ENCODE measurements around the gene CACNA1C.

Gene CACNA1C

DNA sequence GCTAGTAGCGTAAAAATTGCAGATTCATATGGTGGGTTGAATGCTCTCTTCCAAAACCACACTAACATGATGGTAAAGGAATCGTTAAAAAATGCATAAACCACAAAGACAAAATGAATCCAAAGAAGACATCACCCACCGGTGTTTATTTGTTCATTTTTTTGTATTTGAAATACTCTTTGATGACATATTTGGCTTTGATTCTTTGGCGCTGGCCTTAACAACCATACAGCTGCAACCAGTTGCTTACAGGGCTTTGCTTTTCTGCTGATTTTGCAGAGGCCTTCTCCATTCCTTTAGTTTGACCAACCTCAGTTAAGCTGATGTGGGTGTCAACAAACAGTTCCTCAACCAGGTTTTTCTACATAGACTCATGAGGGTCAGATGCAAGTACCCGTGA lies 103.5 kb downstream of the CACNA1C start:
- H3K36me3 ChIP-seq (ENCODE audit: control insufficient read depth, insufficient read depth, low read length): no peaks in the 10 kb centered on the region
- no peaks in the 10 kb centered on the region for H3K9me3 ChIP-seq (ENCODE audit: control insufficient read depth, low read length)
- H3K4me1 ChIP-seq (ENCODE audit: control insufficient read depth, insufficient read depth, low read length): peaks cover 3% of the 10 kb centered on the region
- no peak overlapping the region for H3K4me3 ChIP-seq (ENCODE audit: low read length)
- no peak overlapping the region for H3K9ac ChIP-seq (ENCODE audit: low read length)
- H3K27me3 ChIP-seq (ENCODE audit: control insufficient read depth, insufficient read depth, low read length): no peaks in the 10 kb centered on the region

DNA sequence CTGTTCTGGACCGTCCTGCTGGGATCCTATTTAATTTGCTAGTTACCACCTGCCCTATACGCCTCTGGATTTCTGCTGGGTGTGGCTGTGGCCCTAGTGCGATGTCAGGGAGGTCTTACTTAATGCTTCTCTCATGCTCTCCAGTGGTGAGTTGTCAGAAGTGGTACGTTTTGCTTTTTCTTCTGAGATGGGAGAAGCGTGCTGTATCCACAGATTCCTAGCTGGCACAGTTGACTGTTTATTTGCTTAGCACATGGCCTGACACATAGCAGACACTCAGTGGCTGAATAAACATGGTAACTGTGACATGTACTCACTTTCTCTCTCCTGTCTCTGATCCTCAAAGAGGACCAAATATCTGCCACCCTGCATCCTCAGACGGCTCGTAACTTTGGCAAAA lies 107.3 kb downstream of the CACNA1C start:
- Histone ChIP-seq H3K9me3 (ENCODE audit: control insufficient read depth, low read length) (no peaks in the 10 kb centered on the region), H3K4me1 (ENCODE audit: control insufficient read depth, insufficient read depth, low read length) (peaks cover 26% of the 10 kb centered on the region), H3K36me3 (ENCODE audit: control insufficient read depth, insufficient read depth, low read length) (no peaks in the 10 kb centered on the region), H3K9ac (ENCODE audit: low read length) (no peak overlapping the region), H3K4me3 (ENCODE audit: low read length) (no peak overlapping the region), H3K27me3 (ENCODE audit: control insufficient read depth, insufficient read depth, low read length) (no peaks in the 10 kb centered on the region)

DNA sequence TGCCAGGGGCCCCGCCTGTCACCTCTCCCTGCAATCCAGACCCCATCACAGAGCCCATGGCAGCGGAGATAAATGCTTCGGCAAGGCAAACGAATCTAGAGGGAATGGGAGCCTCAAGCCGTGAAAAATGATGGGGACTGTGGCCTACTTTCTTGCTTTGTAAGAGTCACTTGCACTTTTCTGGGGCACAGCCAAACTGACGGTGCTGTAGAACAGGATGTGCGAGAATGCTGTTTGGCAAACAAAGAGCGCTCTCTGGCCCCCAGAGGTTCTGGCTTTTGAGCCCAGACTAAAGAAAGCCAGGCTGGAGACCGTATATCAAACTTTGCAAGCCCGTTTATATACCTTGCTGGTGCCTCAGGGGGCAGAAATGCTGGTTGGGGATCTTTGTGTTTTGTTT lies 108.7 kb downstream of the CACNA1C start:
- H3K9ac ChIP-seq (ENCODE audit: low read length): peak overlapping the region; percentile 36
- H3K4me3 ChIP-seq (ENCODE audit: low read length): no peak overlapping the region
- H3K4me1 ChIP-seq (ENCODE audit: control insufficient read depth, insufficient read depth, low read length): peaks cover 26% of the 10 kb centered on the region
- H3K9me3 ChIP-seq (ENCODE audit: control insufficient read depth, low read length): no peaks in the 10 kb centered on the region
- no peaks in the 10 kb centered on the region for H3K36me3 ChIP-seq (ENCODE audit: control insufficient read depth, insufficient read depth, low read length)
- no peaks in the 10 kb centered on the region for H3K27me3 ChIP-seq (ENCODE audit: control insufficient read depth, insufficient read depth, low read length)

DNA sequence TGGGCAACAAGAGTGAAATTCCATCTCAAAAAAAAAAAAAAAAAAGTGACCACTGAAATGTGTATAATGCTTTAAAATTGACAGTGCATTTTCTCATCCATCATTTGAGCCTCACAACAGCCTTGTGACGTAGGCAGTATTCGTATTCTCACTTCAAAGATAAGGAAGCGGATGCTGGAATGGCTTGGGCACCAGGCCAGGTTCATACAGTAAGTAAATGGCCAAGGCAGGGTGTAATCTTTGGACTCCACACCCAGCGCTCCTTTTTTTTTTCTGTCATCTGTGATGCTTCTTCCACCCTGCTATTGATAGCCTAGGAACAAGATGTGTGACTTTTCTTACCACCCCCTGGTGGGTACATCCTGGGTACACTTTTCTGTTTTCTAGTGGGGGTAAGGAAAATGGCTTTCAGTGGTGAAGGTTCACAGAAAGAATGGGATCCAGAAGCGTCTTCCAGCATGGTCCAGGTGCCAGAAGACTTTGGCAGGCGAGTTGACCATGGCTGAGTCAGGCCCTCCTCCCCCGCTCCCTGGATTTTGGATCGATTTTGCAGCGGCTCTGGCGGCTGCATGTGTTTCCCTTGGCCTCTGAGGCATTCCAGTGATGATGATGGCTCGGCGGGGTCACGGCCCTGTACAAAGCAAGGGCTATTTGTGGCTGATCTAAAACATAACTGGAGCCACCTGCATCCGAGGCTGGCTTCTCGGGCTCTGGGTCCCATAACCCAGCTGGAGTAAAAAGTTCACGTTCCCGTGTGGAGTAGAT lies 110.6 kb downstream of the CACNA1C start:
- H3K36me3 ChIP-seq (ENCODE audit: control insufficient read depth, insufficient read depth, low read length): no peaks in the 10 kb centered on the region
- H3K9me3 ChIP-seq (ENCODE audit: control insufficient read depth, low read length): no peaks in the 10 kb centered on the region
- H3K4me3 ChIP-seq (ENCODE audit: low read length): no peak overlapping the region
- H3K9ac ChIP-seq (ENCODE audit: low read length): no peak overlapping the region
- H3K27me3 ChIP-seq (ENCODE audit: control insufficient read depth, insufficient read depth, low read length): no peaks in the 10 kb centered on the region
- H3K4me1 ChIP-seq (ENCODE audit: control insufficient read depth, insufficient read depth, low read length): peaks cover 26% of the 10 kb centered on the region

DNA sequence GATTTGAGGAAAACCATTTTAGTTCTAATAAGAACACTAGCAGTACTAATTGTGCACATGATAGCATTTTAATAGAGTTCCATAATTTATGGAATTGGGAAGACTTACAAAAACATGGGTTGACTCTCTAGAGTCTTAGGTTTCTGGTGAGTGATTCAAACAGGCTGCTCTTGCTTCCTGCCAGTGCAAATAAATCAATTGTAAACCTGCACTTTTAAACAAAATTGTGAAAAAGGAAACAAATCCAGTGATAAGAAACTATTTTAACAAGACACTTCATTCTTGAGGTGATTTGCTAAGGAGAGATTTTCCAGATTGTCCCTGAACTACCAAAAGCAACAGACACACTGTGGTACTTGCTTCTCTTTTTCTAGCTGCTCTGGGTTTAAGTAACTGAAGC lies 112.2 kb downstream of the CACNA1C start:
- H3K27me3 ChIP-seq (ENCODE audit: control insufficient read depth, insufficient read depth, low read length): no peaks in the 10 kb centered on the region
- H3K9ac ChIP-seq (ENCODE audit: low read length): no peak overlapping the region
- H3K9me3 ChIP-seq (ENCODE audit: control insufficient read depth, low read length): no peaks in the 10 kb centered on the region
- H3K4me3 ChIP-seq (ENCODE audit: low read length): no peak overlapping the region
- no peaks in the 10 kb centered on the region for H3K36me3 ChIP-seq (ENCODE audit: control insufficient read depth, insufficient read depth, low read length)
- H3K4me1 ChIP-seq (ENCODE audit: control insufficient read depth, insufficient read depth, low read length): peaks cover 26% of the 10 kb centered on the region

DNA sequence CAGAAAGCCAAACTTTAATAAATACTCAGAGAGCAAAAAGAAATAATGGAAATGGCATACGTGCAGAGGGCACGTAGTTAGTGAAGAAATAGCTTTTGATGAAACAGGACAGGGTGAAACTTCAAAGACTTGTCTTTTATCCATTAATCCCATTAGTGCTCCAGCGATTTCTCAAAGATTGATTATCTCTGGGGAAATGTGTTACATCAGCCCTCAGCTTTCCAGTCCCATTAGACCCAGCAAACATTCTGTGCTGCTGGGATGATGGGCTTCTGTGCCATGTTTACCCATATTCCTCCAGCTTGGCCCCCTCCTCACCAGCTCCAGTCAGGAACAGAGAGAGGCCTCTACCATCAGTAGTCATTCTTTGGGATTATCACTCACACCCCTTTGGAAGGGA lies 113.1 kb downstream of the CACNA1C start:
- H3K4me3 ChIP-seq (ENCODE audit: low read length): no peak overlapping the region
- H3K36me3 ChIP-seq (ENCODE audit: control insufficient read depth, insufficient read depth, low read length): no peaks in the 10 kb centered on the region
- no peaks in the 10 kb centered on the region for H3K27me3 ChIP-seq (ENCODE audit: control insufficient read depth, insufficient read depth, low read length)
- no peaks in the 10 kb centered on the region for H3K9me3 ChIP-seq (ENCODE audit: control insufficient read depth, low read length)
- peaks cover 26% of the 10 kb centered on the region for H3K4me1 ChIP-seq (ENCODE audit: control insufficient read depth, insufficient read depth, low read length)
- no peak overlapping the region for H3K9ac ChIP-seq (ENCODE audit: low read length)

DNA sequence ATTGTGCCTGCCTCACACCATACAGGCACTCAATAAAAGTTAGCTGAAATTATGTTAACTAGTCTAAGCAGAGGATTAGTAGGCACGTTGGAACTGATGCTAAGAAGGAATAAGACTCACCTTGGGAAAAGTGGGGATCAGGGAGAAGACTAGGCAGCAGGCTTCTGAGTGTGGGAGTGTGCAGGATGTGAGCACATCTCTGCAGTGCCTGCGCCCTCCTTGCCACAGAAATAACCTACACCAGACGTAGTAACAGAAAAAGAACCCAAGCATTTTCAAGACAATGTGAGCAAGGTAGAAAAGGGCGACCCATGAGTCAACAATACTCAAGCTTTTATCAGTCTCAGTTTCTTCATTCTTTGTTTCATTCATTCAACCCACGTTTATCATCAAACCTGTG lies 113.9 kb downstream of the CACNA1C start:
- H3K36me3 ChIP-seq (ENCODE audit: control insufficient read depth, insufficient read depth, low read length): no peaks in the 10 kb centered on the region
- H3K27me3 ChIP-seq (ENCODE audit: control insufficient read depth, insufficient read depth, low read length): no peaks in the 10 kb centered on the region
- H3K9me3 ChIP-seq (ENCODE audit: control insufficient read depth, low read length): no peaks in the 10 kb centered on the region
- no peak overlapping the region for H3K4me3 ChIP-seq (ENCODE audit: low read length)
- H3K9ac ChIP-seq (ENCODE audit: low read length): no peak overlapping the region
- peaks cover 18% of the 10 kb centered on the region for H3K4me1 ChIP-seq (ENCODE audit: control insufficient read depth, insufficient read depth, low read length)

DNA sequence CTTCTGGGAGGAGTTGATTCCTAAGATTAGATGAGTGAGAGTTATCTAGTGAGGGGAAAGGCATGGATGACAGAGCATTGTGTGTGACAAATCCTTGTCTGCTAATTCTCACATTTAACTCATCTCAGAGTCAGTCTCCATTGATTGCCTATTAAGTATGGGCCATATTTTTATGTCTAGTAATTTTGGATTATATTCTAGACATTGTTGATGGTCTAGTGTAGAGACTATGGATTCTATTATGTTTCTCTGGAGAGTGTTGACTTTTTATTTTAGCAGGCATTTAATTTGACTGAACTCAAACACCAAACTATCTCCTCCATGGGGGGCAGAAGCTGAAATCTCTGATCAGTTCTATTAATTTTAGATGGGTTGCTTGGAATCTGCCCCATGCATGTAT lies 114.4 kb downstream of the CACNA1C start:
- Histone ChIP-seq H3K4me1 (ENCODE audit: control insufficient read depth, insufficient read depth, low read length) (peaks cover 13% of the 10 kb centered on the region), H3K36me3 (ENCODE audit: control insufficient read depth, insufficient read depth, low read length) (no peaks in the 10 kb centered on the region), H3K9me3 (ENCODE audit: control insufficient read depth, low read length) (no peaks in the 10 kb centered on the region), H3K9ac (ENCODE audit: low read length) (no peak overlapping the region), H3K27me3 (ENCODE audit: control insufficient read depth, insufficient read depth, low read length) (no peaks in the 10 kb centered on the region), H3K4me3 (ENCODE audit: low read length) (no peak overlapping the region)

DNA sequence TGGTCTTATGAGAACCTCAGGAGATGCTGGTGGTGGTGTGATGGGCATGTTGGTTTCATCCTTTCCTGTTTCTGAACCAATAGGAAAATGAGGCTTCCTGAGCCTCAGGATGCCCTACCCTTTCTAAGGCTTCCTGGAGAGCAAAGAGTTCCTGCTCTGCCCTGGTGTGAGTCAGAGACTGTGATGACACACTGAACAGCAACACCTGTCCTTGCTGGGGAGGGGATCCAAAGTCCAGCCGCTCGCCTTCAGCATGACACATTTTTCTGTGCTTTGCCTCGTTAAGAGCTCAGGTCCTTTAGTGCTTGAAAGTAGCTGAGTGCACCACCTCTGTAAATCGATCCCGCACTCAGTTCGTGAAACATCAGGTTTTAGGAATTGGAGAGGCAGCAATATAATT lies 116.0 kb downstream of the CACNA1C start:
- Histone ChIP-seq H3K9me3 (ENCODE audit: control insufficient read depth, low read length) (no peaks in the 10 kb centered on the region), H3K4me1 (ENCODE audit: control insufficient read depth, insufficient read depth, low read length) (peaks cover 6% of the 10 kb centered on the region), H3K27me3 (ENCODE audit: control insufficient read depth, insufficient read depth, low read length) (no peaks in the 10 kb centered on the region)

DNA sequence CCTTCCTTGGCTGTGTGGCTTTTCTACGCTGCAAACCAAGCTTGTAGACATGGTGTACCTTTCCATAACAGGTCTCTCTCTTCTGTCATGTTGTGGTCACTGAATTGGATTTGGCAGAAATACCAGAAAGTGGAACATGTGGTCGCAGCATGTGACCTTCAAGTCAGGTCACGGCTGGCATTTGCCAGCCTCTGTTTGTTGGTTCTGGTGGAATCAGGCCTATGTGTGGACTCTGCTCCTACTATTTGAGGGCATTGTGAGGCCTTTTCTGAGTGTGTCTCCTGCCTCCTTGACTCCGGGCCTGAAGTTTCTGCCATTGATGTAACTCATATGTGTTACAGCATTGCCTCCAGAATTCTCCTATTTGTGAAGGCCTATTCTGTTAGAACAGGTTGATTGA lies 116.7 kb downstream of the CACNA1C start:
- Histone ChIP-seq H3K4me3 (ENCODE audit: low read length) (no peak overlapping the region), H3K36me3 (ENCODE audit: control insufficient read depth, insufficient read depth, low read length) (no peaks in the 10 kb centered on the region), H3K4me1 (ENCODE audit: control insufficient read depth, insufficient read depth, low read length) (peaks cover 6% of the 10 kb centered on the region), H3K9me3 (ENCODE audit: control insufficient read depth, low read length) (no peaks in the 10 kb centered on the region), H3K27me3 (ENCODE audit: control insufficient read depth, insufficient read depth, low read length) (no peaks in the 10 kb centered on the region), H3K9ac (ENCODE audit: low read length) (no peak overlapping the region)

More for the DNA sequence above, 116.0 kb downstream of the CACNA1C start:
- H3K36me3 ChIP-seq (ENCODE audit: control insufficient read depth, insufficient read depth, low read length): no peaks in the 10 kb centered on the region
- no peak overlapping the region for H3K9ac ChIP-seq (ENCODE audit: low read length)
- H3K4me3 ChIP-seq (ENCODE audit: low read length): no peak overlapping the region

DNA sequence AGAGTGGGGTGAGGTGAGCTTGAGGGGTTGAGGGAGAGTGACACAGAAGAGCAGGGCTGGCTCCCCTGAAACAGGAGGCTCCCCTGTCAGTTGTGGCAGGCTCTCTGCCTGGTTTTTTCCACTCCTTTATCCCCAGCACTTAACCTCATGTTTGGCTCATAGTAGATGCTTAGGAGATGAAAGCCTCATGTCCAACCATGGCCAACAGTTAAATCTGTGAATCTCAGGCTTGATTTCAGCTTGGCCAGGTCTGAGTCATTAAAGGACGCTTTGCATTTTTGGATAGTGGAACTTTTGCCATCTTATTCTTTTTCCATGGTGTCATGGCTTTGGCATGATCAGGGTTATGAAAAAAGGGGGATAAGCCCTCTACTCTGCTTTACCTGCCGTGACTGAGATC lies 117.2 kb downstream of the CACNA1C start:
- no peaks in the 10 kb centered on the region for H3K9me3 ChIP-seq (ENCODE audit: control insufficient read depth, low read length)
- no peaks in the 10 kb centered on the region for H3K27me3 ChIP-seq (ENCODE audit: control insufficient read depth, insufficient read depth, low read length)
- H3K36me3 ChIP-seq (ENCODE audit: control insufficient read depth, insufficient read depth, low read length): no peaks in the 10 kb centered on the region
- H3K9ac ChIP-seq (ENCODE audit: low read length): no peak overlapping the region
- H3K4me1 ChIP-seq (ENCODE audit: control insufficient read depth, insufficient read depth, low read length): peaks cover 6% of the 10 kb centered on the region
- no peak overlapping the region for H3K4me3 ChIP-seq (ENCODE audit: low read length)

DNA sequence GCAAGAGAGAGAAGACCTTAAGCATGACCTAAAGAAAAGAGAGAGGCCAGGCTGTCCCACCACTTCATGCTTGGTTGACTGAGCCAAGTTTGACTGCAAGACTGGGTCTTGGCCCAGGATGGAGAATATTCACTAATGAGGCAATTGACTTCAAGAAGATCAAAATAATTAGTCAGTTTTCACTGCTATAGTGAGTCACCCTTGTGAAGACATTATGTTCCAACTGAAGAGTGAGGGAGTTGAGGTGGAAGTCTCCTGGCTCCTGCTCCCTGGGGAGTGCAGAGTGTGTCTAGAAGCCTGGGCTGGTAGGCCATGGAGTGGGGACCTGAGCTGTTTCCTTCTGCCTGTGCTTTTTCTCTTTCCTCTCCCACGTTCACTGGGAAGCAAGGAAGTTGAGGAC lies 117.6 kb downstream of the CACNA1C start:
- H3K4me3 ChIP-seq (ENCODE audit: low read length): no peak overlapping the region
- no peak overlapping the region for H3K9ac ChIP-seq (ENCODE audit: low read length)
- H3K36me3 ChIP-seq (ENCODE audit: control insufficient read depth, insufficient read depth, low read length): no peaks in the 10 kb centered on the region
- no peaks in the 10 kb centered on the region for H3K27me3 ChIP-seq (ENCODE audit: control insufficient read depth, insufficient read depth, low read length)
- H3K9me3 ChIP-seq (ENCODE audit: control insufficient read depth, low read length): no peaks in the 10 kb centered on the region
- H3K4me1 ChIP-seq (ENCODE audit: control insufficient read depth, insufficient read depth, low read length): peaks cover 6% of the 10 kb centered on the region

All from mucosa of stomach (tissue), 1 donor.